NT2/D1 (cell line): ENCODE results near the gene PCYT2.

Experiments used
- YY1 ChIP-seq: IDR thresholded peaks from 2 replicates; pipeline ENCODE4 v1.6.1; 2011; ENCODE audit not compliant: insufficient read length, insufficient read depth
- ZNF274 ChIP-seq: IDR thresholded peaks from 2 replicates; pipeline ENCODE4 v1.6.1; 2011; ENCODE audit warnings: mild to moderate bottlenecking, low read depth, low read length

DNA sequence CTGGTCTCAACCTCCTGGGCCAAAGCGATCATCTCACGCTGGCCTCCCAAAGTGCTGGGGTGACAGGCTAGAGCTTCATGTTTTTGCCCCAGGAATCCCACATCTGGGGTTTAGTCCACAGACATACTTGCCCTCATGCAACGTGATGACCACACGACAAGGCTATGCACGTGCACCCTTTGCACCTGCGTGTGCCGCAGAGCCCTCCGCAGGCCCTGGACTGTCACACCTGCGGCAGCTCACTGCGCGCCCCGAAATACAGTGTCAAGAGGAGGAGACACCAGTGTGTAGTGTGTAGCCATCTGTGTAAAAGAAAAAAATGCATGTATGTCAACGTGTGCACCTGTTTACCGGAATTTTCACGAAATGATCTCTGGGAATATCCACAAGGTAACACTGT, 39.3 kb upstream of the PCYT2 start:
- TF ChIP-seq ZNF274 (no peak), YY1 (no peak)
